HCT116 (cell line): ENCODE results near the gene PKP1. TPM values are rescaled to one million over a fixed set of nuclear protein-coding genes. Genes with fewer than 3 reads are reported as not detected.

Source experiments
- ATAC-seq: fragments of 200-7000 bp; cut with Tn5 transposase; 2 replicates; pipeline ENCODE4 v1.9.1; 2020; ENCODE audit warnings: mild to moderate bottlenecking, moderate library complexity
- BruUV-seq: library from RNA; stranded (reverse); fragments of 400-500 nt; replicated peaks from 2 replicates; lab custom pipeline; 2021; lab: Mats Ljungman, UMichigan
- CTCF ChIA-PET: fragments of 300-600 bp; sonication (Branson Sonifier 250); formaldehyde crosslinking; loops from one replicate; lab custom pipeline; 2021; ENCODE audit warnings: antibody characterized with exemption; lab: Charles Lee
- POLR2A ChIA-PET: fragments of 300-600, 350-600 bp; sonication (Branson Sonifier 250); formaldehyde crosslinking; loops from one replicate; lab custom pipeline; 2021; ENCODE audit warnings: antibody characterized with exemption; lab: Charles Lee
- RAD21 ChIA-PET, 2 experiments: fragments of 300-600 bp; sonication (Branson Sonifier 250); formaldehyde crosslinking; loops; one replicate each; lab custom pipeline; 2023; ENCODE audit warnings: low total read pairs in 2 of 2; ENCODE audit not compliant: uncharacterized antibody in 2 of 2, unreplicated experiment in 2 of 2, low non-redundant PET in 1 of 2; lab: Charles Lee
- DNase-seq: peaks from one replicate; pipeline ENCODE4 v3.0.0-alpha.2; 2010; ENCODE audit warnings: low read depth, low spot score
- H2AFZ ChIP-seq: fragments of 200-600 bp; shearing (Covaris generic), sonication (generic); 2 replicates; pipeline ENCODE4 v1.6.1; 2017; ENCODE audit warnings: low read depth, mixed run types, mixed read lengths, antibody characterized with exemption, low read length; ENCODE audit not compliant: poor library complexity, severe bottlenecking
- H3K27ac ChIP-seq: 2 replicates; pipeline ENCODE4 v1.5.1; 2012; ENCODE audit warnings: low read depth, low read length
- H3K27me3 ChIP-seq: fragments of 200-600 bp; sonication (generic); 2 replicates; pipeline ENCODE4 v1.6.1; 2016; ENCODE audit warnings: mixed run types, low read length, mixed read lengths; ENCODE audit not compliant: insufficient read depth
- H3K36me3 ChIP-seq, 2 experiments: fragments of 200-500 bp in 1 of 2; fragments of 200-600 bp in 1 of 2; sonication (Bioruptor generic) in 1 of 2; sonication (generic) in 1 of 2; 2 replicates each; pipeline versions ENCODE4 v1.5.1 to v1.6.1; 2014 to 2016; ENCODE audit warnings: low read length in 2 of 2, inconsistent platforms in 1 of 2, mixed read lengths in 1 of 2, mixed run types in 1 of 2; ENCODE audit not compliant: insufficient read depth in 2 of 2, control insufficient read depth in 1 of 2
- H3K4me1 ChIP-seq, 2 experiments: fragments of 200-600 bp in 1 of 2; sonication (generic) in 1 of 2; 2 replicates each; pipeline versions ENCODE4 v1.5.1 to v1.6.1; 2012 to 2017; ENCODE audit warnings: low read length in 2 of 2, inconsistent platforms in 1 of 2, mild to moderate bottlenecking in 1 of 2, mixed read lengths in 1 of 2, mixed run types in 1 of 2, moderate library complexity in 1 of 2; ENCODE audit not compliant: insufficient read depth in 2 of 2, control insufficient read depth in 1 of 2
- H3K4me2 ChIP-seq: fragments of 200-600 bp; sonication (generic); 2 replicates; pipeline ENCODE4 v1.6.1; 2017; ENCODE audit warnings: mixed run types, low read length, mixed read lengths
- H3K4me3 ChIP-seq, 2 experiments: fragments of 200-600 bp in 1 of 2; sonication (generic) in 1 of 2; replicated peaks in 1 of 2; 2 replicates each; pipeline ENCODE4 v1.5.1; 2011 to 2016; ENCODE audit warnings: low read length in 2 of 2, control low read depth in 1 of 2, low read depth in 1 of 2, mild to moderate bottlenecking in 1 of 2, mixed read lengths in 1 of 2, mixed run types in 1 of 2
- H3K79me2 ChIP-seq: fragments of 200-600 bp; sonication (generic); 2 replicates; pipeline ENCODE4 v1.6.1; 2017; ENCODE audit warnings: mild to moderate bottlenecking, mixed run types, low read length, moderate library complexity, mixed read lengths; ENCODE audit not compliant: insufficient read depth
- H3K9ac ChIP-seq: fragments of 200-600 bp; sonication (generic); 2 replicates; pipeline ENCODE4 v1.6.1; 2016; ENCODE audit warnings: low read length, mixed read lengths
- H3K9me2 ChIP-seq: fragments of 200-600 bp; sonication (generic), shearing (Covaris generic); 2 replicates; pipeline ENCODE4 v1.6.1; 2017; ENCODE audit warnings: mixed run types, mild to moderate bottlenecking, moderate library complexity; ENCODE audit not compliant: insufficient read depth
- H3K9me3 ChIP-seq, 2 experiments: fragments of 200-500 bp in 1 of 2; fragments of 200-600 bp in 1 of 2; sonication (Bioruptor generic) in 1 of 2; sonication (generic) in 1 of 2; 2 replicates each; pipeline ENCODE4 v1.6.1; 2014 to 2017; ENCODE audit warnings: low read length in 2 of 2, mixed read lengths in 2 of 2, inconsistent platforms in 1 of 2, low read depth in 1 of 2, mild to moderate bottlenecking in 1 of 2, mixed run types in 1 of 2, moderate library complexity in 1 of 2; ENCODE audit not compliant: control insufficient read depth in 1 of 2, insufficient read depth in 1 of 2
- H4K20me1 ChIP-seq: fragments of 200-600 bp; sonication (generic), shearing (Covaris generic); 2 replicates; pipeline ENCODE4 v1.6.1; 2017; ENCODE audit warnings: mixed run types, mild to moderate bottlenecking, moderate library complexity; ENCODE audit not compliant: insufficient read depth
- CBX3 ChIP-seq: IDR thresholded peaks from 2 replicates; pipeline ENCODE4 v1.6.1; 2012; ENCODE audit warnings: low read depth
- CEBPB ChIP-seq: IDR thresholded peaks from 2 replicates; pipeline ENCODE4 v1.6.1; 2012; ENCODE audit warnings: low read depth
- EGR1 ChIP-seq: IDR thresholded peaks from 2 replicates; pipeline ENCODE4 v1.6.1; 2012; ENCODE audit warnings: low read depth
- ELF1 ChIP-seq: IDR thresholded peaks from 2 replicates; pipeline ENCODE4 v1.6.1; 2012; ENCODE audit warnings: low read depth, borderline replicate concordance
- EZH2phosphoT487 ChIP-seq: fragments of 200-600 bp; IDR thresholded peaks from 2 replicates; pipeline ENCODE4 v1.6.1; 2018; ENCODE audit warnings: antibody characterized with exemption, borderline replicate concordance
- FOSL1 ChIP-seq: IDR thresholded peaks from 2 replicates; pipeline ENCODE4 v1.6.1; 2012; ENCODE audit warnings: low read depth
- POLR2AphosphoS5 ChIP-seq: IDR thresholded peaks from 2 replicates; pipeline ENCODE4 v1.6.1; 2011; ENCODE audit warnings: mild to moderate bottlenecking, low read depth, low read length, moderate library complexity
- RAD21 ChIP-seq: IDR thresholded peaks from 2 replicates; pipeline ENCODE4 v1.6.1; 2012; ENCODE audit warnings: low read depth, mild to moderate bottlenecking
- SIN3A ChIP-seq: IDR thresholded peaks from 2 replicates; pipeline ENCODE4 v1.6.1; 2012; ENCODE audit warnings: low read depth
- SP1 ChIP-seq: IDR thresholded peaks from 2 replicates; pipeline ENCODE4 v1.6.1; 2012; ENCODE audit warnings: low read depth
- SRF ChIP-seq: IDR thresholded peaks from 2 replicates; pipeline ENCODE4 v1.6.1; 2012; ENCODE audit warnings: low read depth
- YY1 ChIP-seq: IDR thresholded peaks from 2 replicates; pipeline ENCODE4 v1.6.1; 2011; ENCODE audit warnings: low read length, low read depth, moderate library complexity, mild to moderate bottlenecking; ENCODE audit not compliant: insufficient replicate concordance; ENCODE audit errors: extremely low read depth
- intact Hi-C: fragments of 100-400 bp; cut with micrococcal nuclease; formaldehyde crosslinking; loops from 2 replicates; pipeline ENCODE4 v1.10.0; 2022
- total RNA-seq: library from RNA; stranded (reverse); gene quantifications from one replicate; pipeline ENCODE4 v1.2.1, GENCODE V29; 2021; ENCODE audit not compliant: unreplicated experiment
- TF ChIP-seq, protein P1 (sequence below), 3 experiments: fragments of 200-600 bp in 1 of 3; sonication (generic) in 1 of 3; IDR thresholded peaks in 2 of 3; conservative IDR thresholded peaks in 1 of 3; 2 replicates each; pipeline ENCODE4 v1.5.1; 2012 to 2017; ENCODE audit warnings: low read depth in 2 of 3, low read length in 2 of 3, antibody characterized with exemption in 1 of 3, borderline replicate concordance in 1 of 3, control low read depth in 1 of 3, mild to moderate bottlenecking in 1 of 3, mixed read lengths in 1 of 3, mixed run types in 1 of 3, moderate library complexity in 1 of 3; ENCODE audit not compliant: insufficient read depth in 1 of 3
- TF ChIP-seq, protein P2 (sequence below): IDR thresholded peaks from 2 replicates; pipeline ENCODE4 v1.6.1; 2012
- TF ChIP-seq, protein P3 (sequence below): IDR thresholded peaks from 2 replicates; pipeline ENCODE4 v1.6.1; 2012; ENCODE audit warnings: low read depth

PKP1 gene
- total RNA-seq, 1 experiment from 2014 or later: 0.07 TPM

DNA sequence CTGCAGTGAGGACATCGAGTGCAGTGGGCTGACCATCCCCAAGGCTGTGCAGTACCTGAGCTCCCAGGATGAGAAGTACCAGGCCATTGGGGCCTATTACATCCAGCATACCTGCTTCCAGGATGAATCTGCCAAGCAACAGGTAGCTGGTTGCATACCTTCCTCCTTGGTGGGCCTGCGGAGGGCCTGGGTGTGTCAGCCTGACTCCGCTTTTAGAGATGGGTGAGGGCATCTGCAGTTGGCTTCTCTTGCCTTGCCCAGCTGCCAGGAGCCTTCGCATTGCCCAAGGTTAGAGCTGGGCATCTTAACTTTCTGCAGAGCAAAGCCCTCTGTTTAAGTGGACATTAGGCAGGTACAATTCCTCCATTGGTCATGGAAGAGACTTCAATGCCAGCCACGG, 33.2 kb downstream of the PKP1 start:
- Histone ChIP-seq H3K27ac (no peak overlapping the region), H3K36me3 (no peaks in the 10 kb centered on the region), H3K79me2 (no peaks in the 10 kb centered on the region), H3K9me2 (no peaks in the 10 kb centered on the region), H3K27me3 (no peaks in the 10 kb centered on the region), H3K4me3 (no peak overlapping the region), H3K9me3 (no peaks in the 10 kb centered on the region), H3K4me1 (peaks cover 3 to 8% of the 10 kb centered on the region in 2 experiments; a peak in 1 of 4 replicates), H3K4me2 (no peak overlapping the region), H4K20me1 (no peaks in the 10 kb centered on the region), H3K9ac (no peak overlapping the region), H2AFZ (no peak overlapping the region)
- RAD21 ChIA-PET: interaction anchor here in 1 of 2 experiments (1.0 kb wide), 1 partner anchor 62 kb away, joined by 3 read pairs; no protein-coding TSS in a partner anchor
- DNase-seq (no peak), ATAC-seq (no peak)
- intact Hi-C loops: no loop called here
- BruUV-seq: no TSS peak
- CTCF ChIA-PET: no interaction called here
- TF ChIP-seq CBX3: no peak
- TF ChIP-seq ELF1: no peak
- no peak for TF ChIP-seq EGR1
- TF ChIP-seq EZH2phosphoT487: no peak
- TF ChIP-seq POLR2AphosphoS5: no peak
- TF ChIP-seq SRF: no peak
- TF ChIP-seq RAD21: no peak
- TF ChIP-seq SIN3A: no peak
- no peak for TF ChIP-seq YY1
- TF ChIP-seq, protein P1, sequence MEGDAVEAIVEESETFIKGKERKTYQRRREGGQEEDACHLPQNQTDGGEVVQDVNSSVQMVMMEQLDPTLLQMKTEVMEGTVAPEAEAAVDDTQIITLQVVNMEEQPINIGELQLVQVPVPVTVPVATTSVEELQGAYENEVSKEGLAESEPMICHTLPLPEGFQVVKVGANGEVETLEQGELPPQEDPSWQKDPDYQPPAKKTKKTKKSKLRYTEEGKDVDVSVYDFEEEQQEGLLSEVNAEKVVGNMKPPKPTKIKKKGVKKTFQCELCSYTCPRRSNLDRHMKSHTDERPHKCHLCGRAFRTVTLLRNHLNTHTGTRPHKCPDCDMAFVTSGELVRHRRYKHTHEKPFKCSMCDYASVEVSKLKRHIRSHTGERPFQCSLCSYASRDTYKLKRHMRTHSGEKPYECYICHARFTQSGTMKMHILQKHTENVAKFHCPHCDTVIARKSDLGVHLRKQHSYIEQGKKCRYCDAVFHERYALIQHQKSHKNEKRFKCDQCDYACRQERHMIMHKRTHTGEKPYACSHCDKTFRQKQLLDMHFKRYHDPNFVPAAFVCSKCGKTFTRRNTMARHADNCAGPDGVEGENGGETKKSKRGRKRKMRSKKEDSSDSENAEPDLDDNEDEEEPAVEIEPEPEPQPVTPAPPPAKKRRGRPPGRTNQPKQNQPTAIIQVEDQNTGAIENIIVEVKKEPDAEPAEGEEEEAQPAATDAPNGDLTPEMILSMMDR (IDR thresholded peaks at IDR 0.05 in 2 of 3, conservative IDR thresholded peaks at IDR 0.05 in 1 of 3; ENCODE audit: borderline replicate concordance in 1 of 3, insufficient read depth in 1 of 3, low read depth in 2 of 3, low read length in 2 of 3): no peak
- TF ChIP-seq, protein P2, sequence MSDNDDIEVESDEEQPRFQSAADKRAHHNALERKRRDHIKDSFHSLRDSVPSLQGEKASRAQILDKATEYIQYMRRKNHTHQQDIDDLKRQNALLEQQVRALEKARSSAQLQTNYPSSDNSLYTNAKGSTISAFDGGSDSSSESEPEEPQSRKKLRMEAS: no peak
- TF ChIP-seq, protein P3, sequence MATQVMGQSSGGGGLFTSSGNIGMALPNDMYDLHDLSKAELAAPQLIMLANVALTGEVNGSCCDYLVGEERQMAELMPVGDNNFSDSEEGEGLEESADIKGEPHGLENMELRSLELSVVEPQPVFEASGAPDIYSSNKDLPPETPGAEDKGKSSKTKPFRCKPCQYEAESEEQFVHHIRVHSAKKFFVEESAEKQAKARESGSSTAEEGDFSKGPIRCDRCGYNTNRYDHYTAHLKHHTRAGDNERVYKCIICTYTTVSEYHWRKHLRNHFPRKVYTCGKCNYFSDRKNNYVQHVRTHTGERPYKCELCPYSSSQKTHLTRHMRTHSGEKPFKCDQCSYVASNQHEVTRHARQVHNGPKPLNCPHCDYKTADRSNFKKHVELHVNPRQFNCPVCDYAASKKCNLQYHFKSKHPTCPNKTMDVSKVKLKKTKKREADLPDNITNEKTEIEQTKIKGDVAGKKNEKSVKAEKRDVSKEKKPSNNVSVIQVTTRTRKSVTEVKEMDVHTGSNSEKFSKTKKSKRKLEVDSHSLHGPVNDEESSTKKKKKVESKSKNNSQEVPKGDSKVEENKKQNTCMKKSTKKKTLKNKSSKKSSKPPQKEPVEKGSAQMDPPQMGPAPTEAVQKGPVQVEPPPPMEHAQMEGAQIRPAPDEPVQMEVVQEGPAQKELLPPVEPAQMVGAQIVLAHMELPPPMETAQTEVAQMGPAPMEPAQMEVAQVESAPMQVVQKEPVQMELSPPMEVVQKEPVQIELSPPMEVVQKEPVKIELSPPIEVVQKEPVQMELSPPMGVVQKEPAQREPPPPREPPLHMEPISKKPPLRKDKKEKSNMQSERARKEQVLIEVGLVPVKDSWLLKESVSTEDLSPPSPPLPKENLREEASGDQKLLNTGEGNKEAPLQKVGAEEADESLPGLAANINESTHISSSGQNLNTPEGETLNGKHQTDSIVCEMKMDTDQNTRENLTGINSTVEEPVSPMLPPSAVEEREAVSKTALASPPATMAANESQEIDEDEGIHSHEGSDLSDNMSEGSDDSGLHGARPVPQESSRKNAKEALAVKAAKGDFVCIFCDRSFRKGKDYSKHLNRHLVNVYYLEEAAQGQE: no peak
- TF ChIP-seq SP1: no peak
- no peak for TF ChIP-seq CEBPB
- TF ChIP-seq FOSL1: no peak
- POLR2A ChIA-PET: no interaction called here
